Common myeloid progenitor, CD34-positive (primary cell): ENCODE data around the gene ABCA2.

ENCODE experiments used
- CTCF ChIA-PET: fragments of 350-600 bp; sonication (Branson Sonifier 250); formaldehyde crosslinking; loops from one replicate; lab custom pipeline; 2021; ENCODE audit warnings: antibody characterized with exemption; lab: Charles Lee
- POLR2A ChIA-PET: fragments of 350-600 bp; sonication (Branson Sonifier 250); formaldehyde crosslinking; loops from one replicate; lab custom pipeline; 2021; ENCODE audit warnings: antibody characterized with exemption; lab: Charles Lee
- DNase-seq, 3 donors: peaks; one replicate each; pipeline versions ENCODE4 v3.0.0 to v3.0.0-alpha.2; 2013
- H3K27ac ChIP-seq, 2 experiments: 1 replicate in 1 of 2; 2 replicates in 1 of 2; pipeline ENCODE4 v1.7.0; 2013; ENCODE audit warnings: inconsistent platforms in 2 of 2, low read length in 2 of 2, mild to moderate bottlenecking in 2 of 2, low read depth in 1 of 2, moderate library complexity in 1 of 2; ENCODE audit not compliant: severe bottlenecking in 2 of 2, insufficient read depth in 1 of 2, poor library complexity in 1 of 2
- H3K27me3 ChIP-seq, 5 experiments: replicated peaks in 2 of 5; 1 replicate in 3 of 5; 2 replicates in 2 of 5; pipeline versions ENCODE4 v1.6.1 to v1.7.0; 2013; ENCODE audit warnings: low read length in 4 of 5, mild to moderate bottlenecking in 2 of 5, moderate library complexity in 2 of 5, inconsistent platforms in 1 of 5; ENCODE audit not compliant: insufficient read depth in 5 of 5, control insufficient read depth in 4 of 5
- H3K36me3 ChIP-seq, 4 experiments: 1 replicate in 2 of 4; 2 replicates in 2 of 4; pipeline versions ENCODE4 v1.6.1 to v1.7.0; 2013; ENCODE audit warnings: low read length in 3 of 4, control low read depth in 1 of 4, mild to moderate bottlenecking in 1 of 4; ENCODE audit not compliant: control insufficient read depth in 4 of 4, insufficient read depth in 4 of 4
- H3K4me1 ChIP-seq, 4 experiments: 1 replicate in 3 of 4; 2 replicates in 1 of 4; pipeline versions ENCODE4 v1.6.1 to v1.7.1; 2013; ENCODE audit warnings: low read length in 3 of 4, mild to moderate bottlenecking in 3 of 4, control low read depth in 1 of 4, inconsistent platforms in 1 of 4, moderate library complexity in 1 of 4; ENCODE audit not compliant: control insufficient read depth in 4 of 4, insufficient read depth in 4 of 4; ENCODE audit errors: control extremely low read depth in 1 of 4
- H3K4me3 ChIP-seq, 7 experiments: 1 replicate in 4 of 7; 2 replicates in 3 of 7; pipeline versions ENCODE4 v1.5.1 to v1.7.0; 2013; ENCODE audit warnings: mild to moderate bottlenecking in 7 of 7, low read length in 6 of 7, moderate library complexity in 6 of 7, inconsistent platforms in 2 of 7, low read depth in 2 of 7, control low read depth in 1 of 7; ENCODE audit not compliant: insufficient read depth in 4 of 7, control insufficient read depth in 1 of 7; ENCODE audit errors: extremely low read depth in 1 of 7
- H3K9me3 ChIP-seq, 5 experiments: 1 replicate in 4 of 5; 2 replicates in 1 of 5; pipeline versions ENCODE4 v1.6.1 to v1.7.1; 2013; ENCODE audit warnings: low read length in 4 of 5, mild to moderate bottlenecking in 2 of 5, inconsistent platforms in 1 of 5, low read depth in 1 of 5, moderate library complexity in 1 of 5; ENCODE audit not compliant: control insufficient read depth in 4 of 5, insufficient read depth in 2 of 5; ENCODE audit errors: control extremely low read depth in 1 of 5
- WGBS: methylation state at CpG from one replicate; pipeline ENCODE4 v1.1.5; 2013; ENCODE audit not compliant: insufficient coverage; 5-methylcytosine and 5-hydroxymethylcytosine counted together

ABCA2 gene

DNA sequence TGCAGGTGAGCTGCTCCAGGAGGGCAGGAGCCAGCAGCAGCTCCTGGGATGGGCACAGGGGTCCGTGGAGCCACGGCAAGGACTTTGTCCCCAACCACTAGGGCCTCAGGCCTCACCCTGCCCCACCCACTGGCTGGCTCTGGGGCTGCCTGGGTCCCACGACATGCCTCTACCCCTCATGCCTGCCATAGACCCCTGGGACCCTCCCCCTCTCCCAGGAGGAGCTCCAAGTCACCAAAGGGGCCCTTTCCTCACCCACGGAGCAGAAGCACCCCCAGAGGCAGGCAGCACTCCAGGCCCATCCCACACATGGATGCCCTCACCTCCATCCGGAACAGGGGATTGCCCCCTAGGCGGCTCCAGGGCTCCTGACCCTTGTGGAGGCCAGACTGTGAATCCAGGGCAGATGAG lies 6.5 kb downstream of the ABCA2 start:
- CTCF ChIA-PET: interaction anchor here (0.8 to 11.1 kb wide), 3 partner anchors 16 to 25 kb away, joined by 3 to 109 read pairs (median 3); partner anchors contain the start of gene CLIC3
- DNase-seq: no peak
- POLR2A ChIA-PET: interaction anchor here (0.6 kb wide), 1 partner anchor 14 kb away, joined by 3 read pairs; no protein-coding TSS in a partner anchor
- Histone ChIP-seq H3K4me1 (peaks cover 0 to 18% (median 14%) of the 10 kb centered on the region in 4 experiments), H3K27ac (no peak overlapping the region), H3K27me3 (no peaks in the 10 kb centered on the region), H3K4me3 (no peak overlapping the region), H3K36me3 (peaks cover 2 to 56% (median 38%) of the 10 kb centered on the region in 4 experiments), H3K9me3 (no peaks in the 10 kb centered on the region)
- WGBS: 93% methylated on average over 2 of the region's 6 CpGs

GRCh38 chr9:137020771-137021567 lies 7.1 kb downstream of the ABCA2 start:
- H3K27ac ChIP-seq: no peak overlapping the region
- ChIA-PET CTCF (interaction anchor here (0.8 to 11.1 kb wide), 5 partner anchors 17 to 233 kb away, joined by 3 to 109 read pairs (median 3); partner anchors contain the start of gene CLIC3), POLR2A (interaction anchor here (0.6 kb wide), 1 partner anchor 14 kb away, joined by 3 read pairs; no protein-coding TSS in a partner anchor)
- no peak overlapping the region for H3K4me3 ChIP-seq
- 98% methylated on average over 30 of the region's 32 CpGs for WGBS
- DNase-seq: no peak
- H3K27me3 ChIP-seq: no peaks in the 10 kb centered on the region
- H3K9me3 ChIP-seq: no peaks in the 10 kb centered on the region
- peaks cover 2 to 62% (median 39%) of the 10 kb centered on the region in 4 experiments for H3K36me3 ChIP-seq
- H3K4me1 ChIP-seq: peaks cover 0 to 12% (median 8%) of the 10 kb centered on the region in 4 experiments

- 98% methylated on average over 17 of the region's 34 CpGs for WGBS
- Histone ChIP-seq H3K36me3 (peaks cover 2 to 70% (median 42%) of the 10 kb centered on the region in 4 experiments), H3K4me1 (peaks cover 0 to 5% (median 1%) of the 10 kb centered on the region in 4 experiments), H3K27ac (no peak overlapping the region), H3K4me3 (no peak overlapping the region), H3K27me3 (no peaks in the 10 kb centered on the region), H3K9me3 (no peaks in the 10 kb centered on the region)
- ChIA-PET CTCF (interaction anchor here (1.1 to 11.1 kb wide), 4 partner anchors 17 to 233 kb away, joined by 3 to 109 read pairs (median 3); partner anchors contain the start of gene CLIC3), POLR2A (interaction anchor here (1.3 kb wide), 1 partner anchor 12 kb away, joined by 3 read pairs; no protein-coding TSS in a partner anchor)
- DNase-seq: no peak
Observed at GRCh38 chr9:137019891-137020683, 8.0 kb downstream of the ABCA2 start.

DNA sequence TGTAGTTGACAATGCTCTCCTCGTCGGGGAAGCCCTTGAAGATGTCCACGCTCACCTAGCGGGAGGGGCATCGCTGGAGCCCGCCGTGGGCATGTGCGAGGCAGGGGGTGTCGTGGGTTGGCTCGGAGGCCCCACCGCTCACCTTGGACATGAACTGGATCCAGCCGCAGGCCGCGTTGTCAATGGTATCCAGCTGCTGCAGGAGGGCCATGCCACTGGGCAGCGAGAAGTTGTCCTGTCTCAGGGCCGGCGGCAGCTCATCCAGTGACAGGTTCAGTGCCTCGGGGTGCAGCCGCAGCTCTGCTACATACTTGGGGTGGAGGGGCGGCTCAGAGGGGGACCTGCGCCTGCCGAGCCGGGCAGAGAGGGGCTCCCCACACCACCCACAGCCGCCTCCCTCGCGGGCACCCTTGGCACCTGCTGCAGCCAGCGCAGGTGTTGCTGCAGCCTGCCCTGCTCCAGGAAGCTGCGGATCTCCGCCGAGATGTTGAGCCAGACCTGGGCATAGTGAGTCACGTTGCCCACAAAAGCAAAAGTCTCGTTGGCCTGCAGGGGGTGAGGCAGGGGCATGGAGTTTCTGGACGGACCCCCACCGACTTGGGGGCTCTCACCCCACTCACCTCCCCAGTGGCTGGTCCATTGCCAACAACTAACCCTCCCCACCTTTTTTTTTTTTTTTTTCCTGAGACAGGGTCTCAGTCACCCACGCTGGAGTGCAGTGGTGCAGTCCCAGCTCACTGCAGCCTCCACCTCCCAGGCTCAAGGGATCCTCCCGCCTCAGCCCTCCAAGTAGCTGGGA lies 9.1 kb downstream of the ABCA2 start:
- WGBS: 95% methylated on average over 32 of the region's 36 CpGs
- H3K4me1 ChIP-seq: peaks cover 0 to 3% (median 0%) of the 10 kb centered on the region in 4 experiments
- no peak for DNase-seq
- ChIA-PET POLR2A (interaction anchor here (1.3 kb wide), 1 partner anchor 11 kb away, joined by 3 read pairs; no protein-coding TSS in a partner anchor), CTCF (interaction anchor here (0.7 to 11.1 kb wide), 4 partner anchors 10 to 73 kb away, joined by 3 to 109 read pairs (median 4); no protein-coding TSS in a partner anchor)
- H3K4me3 ChIP-seq: no peak overlapping the region
- no peak overlapping the region for H3K27ac ChIP-seq
- no peaks in the 10 kb centered on the region for H3K9me3 ChIP-seq
- H3K36me3 ChIP-seq: peaks cover 2 to 80% (median 45%) of the 10 kb centered on the region in 4 experiments
- no peaks in the 10 kb centered on the region for H3K27me3 ChIP-seq

GRCh38 chr9:137017791-137018497 lies 10.1 kb downstream of the ABCA2 start:
- Histone ChIP-seq H3K27ac (no peak overlapping the region), H3K36me3 (peaks cover 2 to 85% (median 50%) of the 10 kb centered on the region in 4 experiments), H3K9me3 (no peaks in the 10 kb centered on the region), H3K4me3 (no peak overlapping the region), H3K4me1 (peaks cover 0 to 3% (median 0%) of the 10 kb centered on the region in 4 experiments), H3K27me3 (no peaks in the 10 kb centered on the region)
- 95% methylated on average over 31 of the region's 45 CpGs for WGBS
- no peak for DNase-seq
- ChIA-PET CTCF (interaction anchor here (1.1 to 1.3 kb wide), 2 partner anchors 12 to 17 kb away, joined by 3 to 6 read pairs; no protein-coding TSS in a partner anchor), POLR2A (no interaction called here)

GRCh38 chr9:137017071-137017470 lies 11.0 kb downstream of the ABCA2 start:
- Histone ChIP-seq H3K27me3 (no peaks in the 10 kb centered on the region), H3K27ac (no peak overlapping the region), H3K9me3 (no peaks in the 10 kb centered on the region), H3K4me1 (peaks cover 0 to 3% (median 0%) of the 10 kb centered on the region in 4 experiments), H3K4me3 (no peak overlapping the region), H3K36me3 (peaks cover 2 to 88% (median 52%) of the 10 kb centered on the region in 4 experiments)
- DNase-seq: no peak
- ChIA-PET CTCF (interaction anchor here (1.1 kb wide), 1 partner anchor 18 kb away, joined by 3 read pairs; no protein-coding TSS in a partner anchor), POLR2A (no interaction called here)
- 94% methylated on average over 28 of the region's 28 CpGs for WGBS
